Right hindlimb (tissue), 1 donor: ENCODE measurements around the gene TUSC2.
"Not testable (repeated sequence)": the region's sequence is repeated elsewhere in the genome, so short reads cannot be mapped to it uniquely, and the experiment has no call there.

ENCODE experiments used
- DNase-seq: peaks from one replicate; pipeline ENCODE4 v3.0.0-alpha.2; 2018

TUSC2 gene

GRCh38 chr3:50316657-50317242 is 11.3 kb downstream of the TUSC2 start:
- no peak for DNase-seq

DNA sequence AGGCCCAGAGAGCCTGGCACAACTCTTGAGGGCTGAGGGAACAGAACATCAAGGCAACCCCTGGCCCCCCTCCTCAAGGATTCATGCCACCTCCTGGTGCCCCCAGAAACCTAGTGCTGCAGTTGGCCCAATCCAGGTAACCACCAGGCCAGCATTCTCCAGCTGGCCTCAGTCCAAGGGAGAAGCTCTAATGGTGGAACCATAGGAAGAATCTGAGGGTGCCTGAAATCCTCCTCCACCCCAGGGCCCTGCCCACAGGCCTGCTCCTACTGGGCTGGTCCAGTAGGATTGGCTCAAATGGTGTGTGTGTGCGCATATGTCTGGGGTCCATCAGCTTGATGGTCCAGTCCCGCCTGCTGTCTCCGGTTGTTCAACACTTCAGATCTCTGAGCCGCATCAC is 13.2 kb downstream of the TUSC2 start:
- no peak for DNase-seq

GRCh38 chr3:50314342-50314741 is 13.7 kb downstream of the TUSC2 start:
- DNase-seq: no peak

GRCh38 chr3:50312041-50312440 is 16.0 kb downstream of the TUSC2 start:
- DNase-seq: not testable (repeated sequence)

DNA sequence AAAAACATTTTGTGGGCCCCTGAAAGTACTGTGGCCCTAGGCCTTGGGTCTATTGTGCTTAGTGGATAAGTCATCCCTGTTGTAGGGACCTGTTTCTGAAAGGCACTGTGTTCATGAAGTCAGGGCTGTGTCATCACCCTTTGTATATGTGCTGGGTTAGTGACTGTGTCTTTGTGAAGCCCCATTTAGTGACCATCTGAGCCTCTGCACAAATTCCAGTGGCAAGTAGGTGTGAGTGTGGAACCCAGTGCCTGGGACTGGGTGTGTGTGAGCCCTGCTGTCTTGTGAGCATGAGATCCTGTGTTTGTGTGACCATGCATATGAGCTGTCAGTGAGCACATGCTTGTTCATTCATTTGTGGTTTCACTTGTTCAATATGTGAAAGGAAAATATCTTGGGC is 23.4 kb downstream of the TUSC2 start:
- no peak for DNase-seq

- DNase-seq: peak; percentile 66
These were observed 24.8 kb downstream of the TUSC2 start, which contains the start of gene HYAL1 for GRCh38 chr3:50303013-50303815. TSS of gene HYAL1 (minus strand) at chr3:50303574. CDS start at chr3:50302956, 618 bp downstream.

GRCh38 chr3:50302095-50303012 is 25.7 kb downstream of the TUSC2 start:
- no peak for DNase-seq

- DNase-seq: no peak
These were observed 27.3 kb downstream of the TUSC2 start for GRCh38 chr3:50300681-50301254.

GRCh38 chr3:50299929-50300680 is 27.9 kb downstream of the TUSC2 start:
- DNase-seq: no peak

- no peak for DNase-seq
These were observed 28.4 kb downstream of the TUSC2 start for GRCh38 chr3:50299638-50299928.

DNA sequence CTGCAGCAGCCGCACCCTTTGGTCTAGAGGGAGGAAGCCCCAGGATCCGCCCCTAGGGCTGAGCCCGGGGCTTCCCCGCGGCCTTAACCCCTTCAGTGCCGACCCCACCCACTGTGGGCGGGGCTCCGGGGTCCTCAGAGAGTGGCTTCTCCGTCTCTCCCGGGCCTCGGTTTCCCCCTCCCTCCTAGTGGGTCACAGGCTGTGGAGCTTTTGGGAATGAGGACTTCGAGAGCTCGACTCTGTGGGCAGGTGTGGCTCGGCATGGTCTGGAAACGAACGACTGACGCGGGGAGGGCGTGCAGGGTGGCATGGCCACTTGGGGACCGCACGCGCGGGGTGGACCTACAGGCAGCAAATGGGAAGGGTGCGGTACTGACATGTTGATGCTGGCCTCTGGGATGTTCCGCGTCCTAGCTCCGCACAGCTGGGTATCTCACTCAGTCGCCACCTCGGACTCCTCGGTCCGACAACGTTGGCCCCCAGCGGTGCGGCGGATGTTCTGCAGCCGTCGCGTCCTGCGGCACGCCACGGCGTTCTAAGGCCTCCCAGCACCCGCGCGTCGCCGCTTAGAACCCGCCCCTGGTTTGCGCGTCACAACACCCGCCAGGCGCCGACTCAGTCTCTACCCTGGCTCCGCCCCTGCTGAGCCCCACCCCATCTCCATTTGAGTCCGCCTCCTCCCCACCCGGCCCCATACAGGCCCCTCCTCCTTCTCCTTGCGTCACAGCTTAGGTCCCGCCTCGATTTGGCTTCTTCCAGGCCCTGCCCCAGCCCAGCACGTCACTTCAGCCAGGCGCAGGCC is 29.0 kb downstream of the TUSC2 start, which contains the start of the genes HYAL3 and NAA80:
TSS of gene HYAL3 (minus strand) at position 570 of the 802 bp plus-strand sequence. CDS start 3,803 bp downstream, outside the sequence.
TSS of gene NAA80 (minus strand) at position 570 of the 802 bp plus-strand sequence. CDS start 1,942 bp downstream, outside the sequence.
- peak; percentile 100 for DNase-seq

- no peak for DNase-seq
These were observed 29.9 kb downstream of the TUSC2 start for GRCh38 chr3:50297896-50298725.

DNA sequence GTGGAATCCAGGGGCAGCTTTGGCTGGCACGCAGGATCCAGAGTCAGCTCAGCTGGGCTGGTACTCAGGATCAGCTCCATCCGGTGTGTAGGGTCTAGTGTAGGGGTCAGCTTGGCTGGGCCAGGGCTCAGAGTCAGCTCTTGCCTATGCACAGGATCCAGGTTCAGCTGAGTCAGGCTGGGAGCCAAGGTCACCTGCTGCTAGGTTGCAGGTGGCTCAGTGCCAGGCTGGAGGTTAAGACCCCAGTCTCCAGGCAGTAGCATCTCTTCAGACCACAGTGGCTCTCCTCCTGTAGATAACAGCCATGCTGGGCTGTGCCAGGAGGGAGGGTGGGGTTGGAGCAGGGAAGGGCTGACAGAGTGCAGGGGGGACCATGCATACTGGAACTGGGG is 30.6 kb downstream of the TUSC2 start:
- no peak for DNase-seq

DNA sequence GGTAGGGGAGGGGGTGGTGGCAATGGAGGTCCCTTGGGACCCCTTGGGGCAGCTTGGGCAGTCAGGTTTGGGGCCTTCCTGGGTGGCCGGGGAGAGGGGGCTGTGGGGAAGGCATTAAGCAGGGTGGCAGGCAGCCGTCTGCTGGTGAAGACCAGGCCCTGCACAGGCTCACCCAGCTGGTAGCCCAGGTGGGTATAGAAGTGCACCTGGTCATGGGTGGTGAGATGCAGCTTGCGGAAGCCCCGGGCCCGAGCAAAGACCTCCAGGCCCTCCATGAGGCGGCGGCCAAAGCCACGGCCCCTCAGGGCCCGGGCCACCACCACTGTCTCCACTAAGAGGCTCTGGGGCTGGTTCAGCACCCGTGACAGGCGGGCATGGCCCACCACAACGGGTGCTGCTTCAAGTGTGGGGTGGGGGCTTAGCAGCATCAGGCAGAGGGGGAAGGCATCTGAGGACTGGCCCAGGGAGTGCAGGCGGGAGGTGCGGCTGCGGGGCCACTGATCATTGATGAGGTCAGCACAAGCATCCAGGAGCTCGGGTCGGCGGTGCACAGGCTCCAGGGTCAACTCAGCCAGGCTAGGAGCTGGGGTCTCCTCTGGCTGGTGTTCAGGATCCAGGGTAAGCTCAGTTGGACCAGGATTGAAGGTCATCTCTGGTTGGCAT is 31.2 kb downstream of the TUSC2 start:
- no peak for DNase-seq

DNA sequence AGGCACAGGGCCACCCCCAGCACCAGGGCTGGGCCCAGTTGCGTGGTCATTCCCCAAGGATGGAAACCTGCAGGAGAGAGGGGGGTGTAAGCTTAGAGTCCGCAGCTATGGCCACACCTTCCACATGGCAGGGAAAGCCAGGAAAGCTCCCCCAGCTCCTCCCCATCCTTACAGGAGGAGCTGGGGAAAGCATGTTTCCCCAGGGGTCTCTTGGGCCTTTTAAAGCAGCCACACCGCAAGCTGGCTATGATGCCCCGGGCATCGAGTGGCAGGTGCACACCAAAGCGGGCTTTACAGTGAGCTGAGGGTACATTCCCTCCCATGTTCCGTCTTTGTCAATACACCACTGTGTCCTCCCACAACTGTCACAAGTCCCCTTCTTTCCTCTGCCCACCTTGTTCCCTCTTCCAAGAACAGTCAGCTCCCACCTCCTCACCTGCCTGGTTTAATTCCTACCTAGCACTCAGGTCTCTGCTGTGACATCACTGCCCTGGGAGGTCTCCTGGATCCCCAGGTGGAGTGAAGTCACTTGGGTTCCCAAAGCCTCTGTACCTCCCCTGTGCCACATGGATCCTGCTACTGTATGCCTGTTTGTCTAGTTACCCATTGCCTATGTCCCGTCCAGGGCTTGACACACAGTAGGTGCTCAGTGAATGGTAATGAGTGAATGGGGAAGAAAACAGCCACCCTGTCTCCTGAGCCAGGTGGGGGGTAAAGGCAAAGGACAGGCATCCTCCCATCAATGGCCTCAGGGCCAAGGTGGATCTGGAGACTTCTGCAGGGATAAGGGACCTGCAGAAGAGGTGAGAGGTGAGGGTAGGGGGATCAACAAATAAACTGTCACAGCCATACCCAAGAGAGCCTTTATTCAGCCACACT is 32.2 kb downstream of the TUSC2 start:
- no peak for DNase-seq

DNA sequence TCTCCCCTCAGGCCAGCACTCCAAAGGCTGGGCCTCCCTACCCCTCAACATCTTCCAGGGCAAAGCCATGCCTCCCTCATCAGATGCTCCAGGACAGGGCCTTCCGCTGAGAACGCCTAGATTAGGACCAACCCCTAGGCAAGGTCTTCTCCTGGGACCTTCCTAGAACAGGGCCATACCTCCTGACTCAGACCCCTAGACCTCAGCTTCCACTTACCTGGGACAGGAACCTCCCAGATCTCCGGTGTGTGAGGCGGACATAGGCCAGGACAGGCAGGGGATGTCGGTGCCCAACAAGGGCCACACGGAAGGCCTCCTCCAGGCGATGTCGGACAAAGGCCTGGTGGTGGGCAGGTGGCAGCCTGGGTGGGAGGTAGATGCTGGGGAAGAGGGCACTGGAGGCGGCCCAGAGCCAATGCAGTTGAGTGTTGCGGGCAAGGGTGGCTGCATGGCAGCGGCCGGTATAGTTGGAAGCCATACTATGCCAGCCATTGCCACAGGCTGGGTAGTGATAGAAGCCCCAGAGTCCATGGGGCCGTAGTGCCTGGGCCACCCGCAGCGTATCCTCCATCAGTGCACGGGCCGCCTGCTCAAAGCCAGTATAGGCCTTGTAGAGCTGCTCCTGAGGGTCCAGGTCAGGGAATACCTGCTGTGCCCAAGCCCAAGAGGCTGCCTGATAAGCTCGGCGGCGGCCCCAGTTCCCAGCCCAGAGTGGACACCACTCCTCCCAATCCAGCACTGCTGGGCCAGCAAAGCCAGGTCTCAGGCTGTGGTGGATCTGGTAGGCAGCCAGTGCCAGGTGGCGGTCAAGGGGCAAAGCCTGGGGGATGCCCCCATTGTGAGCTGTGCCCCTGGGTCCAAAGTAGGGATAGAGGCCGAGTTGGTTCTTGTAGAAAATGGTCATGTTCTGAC is 33.3 kb downstream of the TUSC2 start:
- DNase-seq: no peak

GRCh38 chr3:50294089-50294488 is 33.9 kb downstream of the TUSC2 start:
- DNase-seq: no peak
